Measurements from ENCODE around the gene RASSF4.

RASSF4 gene

DNA sequence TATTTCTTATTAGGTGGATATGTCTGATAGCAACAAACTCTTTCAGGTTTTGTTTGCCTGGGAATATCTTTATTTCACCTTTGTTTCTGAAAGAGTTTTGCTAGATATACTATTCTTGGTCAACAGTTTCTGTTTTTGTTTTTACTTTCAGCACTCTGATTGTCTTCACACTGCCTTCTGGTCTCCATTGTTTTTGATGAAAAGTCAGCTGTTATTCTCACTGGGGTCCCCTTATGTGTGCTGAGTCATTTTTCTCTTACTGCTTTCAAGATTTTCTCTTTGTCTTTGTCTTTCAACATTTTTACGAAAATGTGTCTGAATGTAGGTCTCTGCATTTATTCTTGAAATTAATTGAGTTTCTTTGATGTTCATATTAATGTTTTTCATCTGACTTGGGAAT, 15.2 kb upstream of the RASSF4 start:
- in situ Hi-C loops (cut with MboI; ENCODE audit: low sequenced_read_pairs): no loop called here

DNA sequence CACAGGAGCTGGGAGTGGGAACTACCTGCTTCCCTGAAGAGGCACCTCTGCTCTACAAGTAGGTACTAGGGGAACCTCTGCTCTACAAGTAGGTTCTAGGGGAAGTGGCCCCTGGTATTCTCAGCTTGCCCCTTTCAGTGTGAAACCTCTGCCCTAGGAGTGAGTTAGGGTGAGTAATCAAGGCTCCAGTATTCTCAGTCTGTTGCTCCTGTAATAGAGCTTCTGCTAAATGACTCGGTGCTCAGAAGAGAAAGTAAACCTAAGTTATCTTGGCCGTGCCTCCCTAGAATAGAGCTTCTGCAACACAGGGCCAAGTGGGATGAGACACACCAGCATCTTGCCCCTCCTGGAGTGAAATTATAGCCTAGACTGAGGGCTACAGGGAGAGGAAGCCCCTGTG, 13.4 kb upstream of the RASSF4 start:
- in situ Hi-C loops (cut with MboI; ENCODE audit: low sequenced_read_pairs): no loop called here

GRCh38 chr10:44947371-44948152, 12.0 kb upstream of the RASSF4 start:
- in situ Hi-C loops (cut with MboI; ENCODE audit: low sequenced_read_pairs): no loop called here

DNA sequence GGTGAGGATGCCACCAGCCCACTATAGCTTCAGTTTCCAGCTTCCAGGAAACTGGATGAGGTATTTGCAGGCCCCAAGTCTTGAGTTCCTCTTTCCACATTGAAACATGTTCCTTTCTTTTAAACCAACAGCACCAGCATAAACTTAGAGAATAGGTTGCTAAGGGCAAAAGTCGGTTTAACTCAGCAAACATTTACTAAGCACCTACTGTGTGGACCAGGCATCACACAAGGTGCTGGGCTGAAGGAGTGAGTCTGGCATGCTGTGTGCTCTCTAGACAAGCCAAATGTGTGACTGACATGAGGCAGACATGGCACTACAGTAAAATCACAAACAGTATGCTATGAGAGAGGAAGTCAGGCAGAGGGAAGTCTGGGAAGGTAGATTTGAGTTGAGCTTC, 11.0 kb upstream of the RASSF4 start:
- in situ Hi-C loops (cut with MboI; ENCODE audit: low sequenced_read_pairs): no loop called here

DNA sequence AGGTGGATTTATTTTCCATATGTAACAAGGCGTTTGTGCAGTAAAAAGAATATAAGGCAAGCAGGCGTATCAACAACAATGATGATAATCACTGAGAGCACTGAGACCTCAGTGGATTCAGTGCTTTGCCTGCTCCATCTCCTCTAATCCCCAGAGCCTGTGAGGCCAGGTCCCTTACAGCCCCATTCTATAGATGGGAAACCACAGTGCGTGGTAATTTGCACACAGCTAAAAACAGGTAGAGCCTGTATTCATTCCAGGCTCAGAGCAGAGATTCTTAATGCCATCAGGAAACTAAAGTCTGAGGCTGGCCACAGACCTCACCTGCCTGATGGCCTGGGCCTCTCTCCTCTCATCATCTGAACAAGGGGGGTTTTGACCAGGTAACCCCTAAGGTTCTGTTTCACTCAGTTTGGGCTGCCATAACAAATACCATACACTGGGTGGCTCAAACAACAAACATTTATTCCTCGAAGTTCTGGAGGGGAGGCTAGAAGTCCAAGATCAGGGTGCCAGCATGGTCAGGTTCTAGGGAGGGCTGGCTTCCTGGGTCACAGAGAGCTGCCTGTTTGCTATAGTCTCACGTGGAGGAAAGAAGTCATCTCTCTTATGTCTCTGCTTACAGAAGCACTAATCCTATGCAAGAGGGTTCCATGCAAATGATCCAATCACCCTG, 10.3 kb upstream of the RASSF4 start:
- in situ Hi-C loops (cut with MboI; ENCODE audit: low sequenced_read_pairs): no loop called here

DNA sequence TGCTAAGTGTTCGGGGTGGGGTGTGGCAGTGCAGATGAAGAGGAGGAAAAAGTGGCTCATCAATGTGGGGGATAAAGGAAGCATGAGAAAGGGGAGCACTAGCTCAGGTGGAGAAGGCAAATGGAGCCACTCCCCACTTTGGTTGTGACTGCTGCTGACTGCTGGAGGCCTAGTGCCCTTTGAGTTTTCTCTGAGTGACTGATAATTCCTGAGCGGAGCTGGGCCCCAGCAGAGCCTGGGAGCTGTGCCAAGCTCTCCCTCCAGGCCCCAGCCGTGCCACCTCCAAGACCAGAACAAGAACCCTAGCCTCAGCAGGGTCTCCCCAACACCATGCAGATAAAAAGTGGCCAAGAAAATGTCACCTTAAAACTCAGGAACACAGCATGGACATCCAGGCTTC, 9.7 kb upstream of the RASSF4 start:
- in situ Hi-C loops (cut with MboI; ENCODE audit: low sequenced_read_pairs): loop anchor here (25.0 kb wide), 1 partner anchor 1538 kb away; the partner anchor contains the start of gene HNRNPF

DNA sequence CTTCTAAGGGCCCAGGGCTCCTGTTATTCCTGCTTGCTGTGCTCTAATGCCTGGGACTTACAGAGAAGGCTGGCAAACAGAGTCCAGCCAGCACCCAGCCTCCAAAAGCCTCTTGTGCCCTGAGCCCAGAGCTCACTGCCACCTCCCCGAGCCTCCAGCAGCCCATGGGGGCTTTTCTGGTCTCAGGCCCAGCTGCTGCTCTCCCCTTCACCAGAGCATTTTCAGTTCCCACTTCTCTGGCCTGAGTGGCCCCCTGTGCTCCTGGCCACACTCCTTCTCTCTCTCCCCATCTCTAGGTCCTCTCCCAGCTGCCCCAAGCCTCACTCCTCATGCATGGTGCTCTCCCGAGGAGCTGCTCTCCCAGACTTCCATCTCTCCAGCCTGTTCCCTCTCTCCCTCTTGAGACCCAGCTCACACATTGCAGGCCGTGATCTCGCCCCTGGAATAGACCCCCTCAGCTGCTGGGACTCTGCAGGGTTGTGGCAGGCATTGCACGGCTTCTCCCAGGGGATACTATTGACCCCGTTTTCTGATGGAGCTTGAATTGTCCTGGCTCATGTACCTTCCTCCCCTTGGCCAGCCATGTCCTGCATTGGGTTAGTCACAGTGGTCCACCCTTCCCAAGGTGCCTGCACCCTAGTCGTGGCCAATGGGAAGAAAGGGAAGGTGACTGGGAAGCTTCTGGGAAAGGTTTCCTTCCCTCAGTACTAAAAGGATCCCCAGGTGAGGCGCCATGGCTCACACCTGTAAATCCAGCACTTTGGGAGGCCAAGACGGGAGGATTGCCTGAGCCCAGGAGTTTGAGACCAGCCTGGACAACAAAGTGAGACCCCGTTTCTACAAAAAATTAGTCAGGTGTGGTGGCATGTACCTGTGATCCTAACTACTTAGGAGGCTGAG, 9.0 kb upstream of the RASSF4 start:
- in situ Hi-C loops (cut with MboI; ENCODE audit: low sequenced_read_pairs): loop anchor here (25.0 kb wide), 1 partner anchor 1538 kb away; the partner anchor contains the start of gene HNRNPF

GRCh38 chr10:44951576-44952226, 7.9 kb upstream of the RASSF4 start:
- in situ Hi-C loops (cut with MboI; ENCODE audit: low sequenced_read_pairs): loop anchor here (25.0 kb wide), 1 partner anchor 1539 kb away; the partner anchor contains the start of gene HNRNPF

DNA sequence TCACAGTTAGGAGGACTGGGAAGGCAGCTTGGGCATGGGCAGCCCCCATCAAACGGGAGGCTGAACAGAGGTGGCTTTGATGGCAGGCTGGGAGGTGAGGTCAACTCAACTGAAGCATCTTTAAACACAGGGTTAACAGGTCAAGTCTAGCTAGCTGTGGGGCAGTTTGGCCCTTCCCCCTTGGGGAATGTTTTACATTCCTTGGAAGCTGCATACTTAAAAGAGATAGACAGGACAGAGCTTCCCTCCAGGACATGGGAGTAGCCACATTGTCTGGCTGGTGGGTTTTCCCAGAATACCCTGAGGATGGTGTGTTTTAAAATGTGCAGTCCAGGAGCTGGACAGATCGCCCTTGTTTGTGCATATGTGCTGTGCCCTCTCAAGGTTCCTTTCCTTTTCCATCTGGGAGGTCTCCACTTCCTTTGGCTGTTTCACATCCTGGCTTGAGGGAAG, 6.8 kb upstream of the RASSF4 start:
- in situ Hi-C loops (cut with MboI; ENCODE audit: low sequenced_read_pairs): loop anchor here (25.0 kb wide), 1 partner anchor 1541 kb away; the partner anchor contains the start of gene HNRNPF

- in situ Hi-C loops (cut with MboI; ENCODE audit: low sequenced_read_pairs): loop anchor here (25.0 kb wide), 1 partner anchor 1542 kb away; the partner anchor contains the start of gene HNRNPF
Observed at GRCh38 chr10:44954042-44954441, 5.6 kb upstream of the RASSF4 start.

DNA sequence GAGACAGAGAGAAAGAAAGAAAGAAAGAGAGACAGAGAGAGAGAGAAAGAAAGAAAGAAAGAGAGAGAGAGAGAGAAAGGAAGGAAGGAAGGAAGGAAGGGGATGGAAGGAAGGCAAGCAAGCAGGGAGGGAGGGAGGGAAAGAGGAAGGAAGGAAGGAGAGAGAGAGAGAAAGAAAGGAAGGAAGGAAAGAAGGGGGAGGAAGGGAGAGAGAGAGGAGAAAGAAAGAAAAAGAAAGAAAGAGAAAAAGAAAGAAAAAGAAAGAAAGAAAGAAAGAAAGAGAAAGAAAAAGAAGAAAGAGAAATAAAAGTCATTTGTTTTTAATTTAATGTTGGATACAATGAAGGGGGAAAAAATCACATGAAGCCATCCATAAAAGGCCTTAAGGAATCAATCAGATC, 4.6 kb upstream of the RASSF4 start:
- in situ Hi-C loops (cut with MboI; ENCODE audit: low sequenced_read_pairs): loop anchor here (25.0 kb wide), 1 partner anchor 1543 kb away; the partner anchor contains the start of gene HNRNPF

GRCh38 chr10:44955413-44956070, 4.1 kb upstream of the RASSF4 start:
- in situ Hi-C loops (cut with MboI; ENCODE audit: low sequenced_read_pairs): loop anchor here (25.0 kb wide), 1 partner anchor 1543 kb away; the partner anchor contains the start of gene HNRNPF

GRCh38 chr10:44956226-44956625, 3.4 kb upstream of the RASSF4 start:
- in situ Hi-C loops (cut with MboI; ENCODE audit: low sequenced_read_pairs): loop anchor here (25.0 kb wide), 1 partner anchor 1544 kb away; the partner anchor contains the start of gene HNRNPF

DNA sequence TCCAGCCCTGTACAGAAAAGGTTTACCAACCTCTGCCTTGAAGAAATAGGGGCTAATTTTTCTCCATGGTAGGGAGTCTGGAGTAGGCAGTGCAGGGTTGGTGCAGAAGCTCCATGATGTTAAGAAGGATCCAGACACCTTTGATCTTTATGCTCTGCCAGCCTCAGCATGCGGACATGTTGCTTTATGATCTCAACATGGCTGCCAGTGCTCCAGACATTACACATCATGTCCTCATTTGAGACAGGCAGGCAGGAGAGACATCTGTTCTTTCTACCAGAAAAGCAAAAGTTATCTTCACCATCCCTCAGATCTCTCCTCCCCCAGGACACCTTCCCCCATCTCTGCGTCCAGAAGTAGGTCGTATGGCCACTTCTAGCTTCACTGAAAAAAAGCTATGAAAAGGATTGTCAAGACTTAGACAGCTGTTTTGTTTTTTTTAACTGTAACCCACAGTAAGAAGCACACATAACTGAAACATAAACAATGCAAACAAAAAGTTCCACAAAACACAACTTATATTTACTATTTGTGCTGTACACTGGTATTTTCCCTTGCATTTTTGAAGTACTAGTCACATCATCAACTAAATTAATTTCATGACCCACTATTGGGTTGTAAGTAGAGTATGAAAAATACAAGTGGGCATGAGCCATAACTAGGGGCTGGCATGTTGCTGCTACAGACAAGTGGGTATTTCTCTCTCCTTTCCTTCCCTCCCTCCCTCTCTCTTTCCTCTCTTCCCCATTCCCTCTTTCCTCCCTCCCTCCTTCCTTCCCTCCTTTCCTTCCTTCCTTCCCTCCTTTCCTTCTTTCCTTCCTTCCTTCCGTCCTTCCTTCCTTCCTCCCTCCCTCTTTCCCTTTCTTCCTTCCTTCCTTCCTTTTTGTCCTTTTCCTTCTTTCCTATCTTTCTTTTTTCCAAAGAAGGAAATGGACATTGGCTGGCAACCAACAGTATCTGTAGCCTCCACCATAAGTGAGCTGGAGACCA, 2.6 kb upstream of the RASSF4 start:
- in situ Hi-C loops (cut with MboI; ENCODE audit: low sequenced_read_pairs): loop anchor here (25.0 kb wide), 1 partner anchor 1545 kb away; the partner anchor contains the start of gene HNRNPF

- in situ Hi-C loops (cut with MboI; ENCODE audit: low sequenced_read_pairs): loop anchor here (25.0 kb wide), 1 partner anchor 1546 kb away; the partner anchor contains the start of gene HNRNPF
Observed at GRCh38 chr10:44958196-44958897, 1.3 kb upstream of the RASSF4 start.

GRCh38 chr10:44958898-44959246, 730 bp upstream of the RASSF4 start:
- in situ Hi-C loops (cut with MboI; ENCODE audit: low sequenced_read_pairs): loop anchor here (25.0 kb wide), 1 partner anchor 1547 kb away; the partner anchor contains the start of gene HNRNPF

GRCh38 chr10:44960088-44960460, 472 bp downstream of the RASSF4 start:
- in situ Hi-C loops (cut with MboI; ENCODE audit: low sequenced_read_pairs): loop anchor here (25.0 kb wide), 1 partner anchor 1548 kb away; the partner anchor contains the start of gene HNRNPF
